ENCODE data around the gene PSMB10.

Gene PSMB10

DNA sequence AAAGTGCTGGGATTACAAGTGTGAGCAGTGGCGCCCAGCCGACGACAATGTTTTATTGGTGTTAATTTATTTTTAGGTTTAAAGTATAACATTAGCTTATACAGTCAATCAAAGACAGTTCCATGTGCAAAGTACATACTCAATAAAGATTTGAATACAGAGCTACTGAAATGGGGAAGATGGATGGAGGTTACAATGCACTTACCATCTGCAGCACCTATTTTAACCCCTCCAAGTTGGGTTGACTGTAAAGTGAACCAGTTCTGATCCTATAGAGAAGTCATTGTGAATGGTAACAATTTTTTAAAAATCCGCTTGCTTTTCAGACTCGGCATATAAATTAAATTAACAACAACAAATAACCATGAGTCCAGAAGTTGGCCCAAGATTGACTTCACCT lies 44.3 kb downstream of the PSMB10 start:
- DNase-seq (ENCODE audit: low spot score): no peak

DNA sequence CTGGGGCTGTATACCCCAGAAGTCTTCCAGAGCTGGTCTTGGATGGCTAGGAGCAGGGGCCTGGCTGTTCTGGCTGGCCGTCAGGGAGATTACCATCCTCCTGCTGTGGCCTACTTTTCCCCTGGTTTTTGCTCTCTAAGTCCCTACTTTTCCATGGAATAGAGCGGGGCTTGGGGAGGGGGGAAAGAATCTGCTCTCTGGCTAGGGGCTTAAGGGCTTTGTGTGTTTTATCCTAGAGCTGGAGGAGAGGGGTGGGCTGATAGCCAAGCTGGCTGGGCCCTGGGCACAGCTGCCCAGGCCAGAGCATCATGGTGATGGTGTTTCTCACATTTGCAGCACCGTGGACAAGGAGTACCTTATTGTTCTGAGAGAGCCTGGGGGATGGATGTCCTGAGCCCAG lies 48.3 kb downstream of the PSMB10 start:
- DNase-seq (ENCODE audit: low spot score): no peak

DNA sequence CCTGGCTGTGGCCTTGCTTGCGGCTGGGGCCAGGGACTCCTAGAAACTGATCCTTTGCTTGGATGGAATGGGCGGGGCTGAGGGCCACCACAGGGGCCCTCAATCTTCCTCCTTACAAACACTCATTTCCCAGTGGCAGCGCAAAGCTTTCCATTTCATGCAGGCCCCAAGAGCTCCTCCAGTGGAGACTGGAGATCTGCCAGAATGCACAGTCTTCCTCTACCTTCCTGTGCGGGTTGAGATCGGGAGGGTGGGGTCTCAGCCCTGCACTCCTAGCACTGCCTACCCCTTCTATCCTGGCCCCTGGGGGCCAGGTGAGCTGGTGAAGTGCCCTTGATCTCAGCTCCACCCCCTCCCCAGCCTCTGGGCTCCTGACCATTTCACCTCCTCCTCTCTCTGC lies 50.3 kb downstream of the PSMB10 start:
- DNase-seq (ENCODE audit: low spot score): no peak

DNA sequence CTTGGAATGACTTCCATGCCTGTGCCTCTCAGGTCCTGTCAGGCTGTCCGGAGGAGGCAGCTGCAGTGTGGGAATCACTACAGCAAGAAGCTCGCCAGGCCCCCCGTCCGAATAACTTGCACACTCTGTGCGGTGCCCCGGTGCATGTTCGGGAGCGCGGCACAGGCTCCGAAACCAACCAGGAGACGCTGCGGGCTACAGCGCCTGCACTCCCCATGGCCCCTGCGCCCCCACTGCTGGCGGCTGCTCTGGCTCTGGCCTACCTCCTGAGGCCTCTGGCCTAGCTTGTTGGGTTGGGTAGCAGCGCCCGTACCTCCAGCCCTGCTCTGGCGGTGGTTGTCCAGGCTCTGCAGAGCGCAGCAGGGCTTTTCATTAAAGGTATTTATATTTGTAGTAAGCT lies 50.7 kb downstream of the PSMB10 start:
- no peak for DNase-seq (ENCODE audit: low spot score)

DNA sequence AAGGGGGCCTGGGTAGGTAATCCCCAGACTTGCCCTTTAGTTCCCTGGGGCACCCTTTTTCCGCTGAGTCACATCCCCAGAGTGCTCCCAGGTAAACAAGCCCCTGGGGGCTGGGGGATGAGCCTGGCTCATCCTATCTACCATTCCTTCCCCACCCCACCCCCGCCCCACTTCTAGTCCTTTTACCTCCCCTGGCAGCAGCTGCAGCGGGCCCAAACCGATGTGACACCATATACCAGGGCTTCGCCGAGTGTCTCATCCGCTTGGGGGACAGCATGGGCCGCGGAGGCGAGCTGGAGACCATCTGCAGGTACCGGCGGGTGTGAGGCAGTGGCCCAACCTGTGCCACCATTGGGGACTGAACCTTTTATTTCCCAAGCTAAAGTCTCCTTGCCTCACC lies 51.1 kb downstream of the PSMB10 start:
- no peak for DNase-seq (ENCODE audit: low spot score)

DNA sequence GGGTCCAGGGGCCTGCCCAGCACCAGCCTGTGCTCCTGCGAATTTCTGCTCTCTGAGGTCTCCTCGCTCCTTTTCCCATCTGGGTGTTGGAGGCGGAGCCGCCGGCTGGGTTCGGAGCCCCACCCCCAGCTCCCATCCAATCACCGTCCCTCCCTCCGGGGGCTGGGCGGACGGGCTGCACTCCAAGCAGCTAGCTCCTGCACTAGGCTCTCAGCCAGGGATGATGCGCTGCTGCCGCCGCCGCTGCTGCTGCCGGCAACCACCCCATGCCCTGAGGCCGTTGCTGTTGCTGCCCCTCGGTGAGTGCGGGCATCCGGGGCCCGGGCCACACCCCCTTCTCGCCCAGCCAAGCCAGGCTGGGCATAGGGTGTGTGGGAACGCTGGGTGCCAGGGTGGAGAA lies 52.0 kb downstream of the PSMB10 start, which contains the start of gene NRN1L:
NRN1L (plus strand) TSS at position 202 of the 400 bp plus-strand sequence; CDS start at position 221, 19 bp downstream.
- DNase-seq (ENCODE audit: low spot score): no peak

All from HuH-7 (cell line).